ENCODE data around the gene AATK. TPM values are rescaled to one million over a fixed set of nuclear protein-coding genes. Genes with fewer than 3 reads are reported as not detected.

Gene AATK
- total RNA-seq, 1 experiment from 2014 or later: 0.46 TPM

DNA sequence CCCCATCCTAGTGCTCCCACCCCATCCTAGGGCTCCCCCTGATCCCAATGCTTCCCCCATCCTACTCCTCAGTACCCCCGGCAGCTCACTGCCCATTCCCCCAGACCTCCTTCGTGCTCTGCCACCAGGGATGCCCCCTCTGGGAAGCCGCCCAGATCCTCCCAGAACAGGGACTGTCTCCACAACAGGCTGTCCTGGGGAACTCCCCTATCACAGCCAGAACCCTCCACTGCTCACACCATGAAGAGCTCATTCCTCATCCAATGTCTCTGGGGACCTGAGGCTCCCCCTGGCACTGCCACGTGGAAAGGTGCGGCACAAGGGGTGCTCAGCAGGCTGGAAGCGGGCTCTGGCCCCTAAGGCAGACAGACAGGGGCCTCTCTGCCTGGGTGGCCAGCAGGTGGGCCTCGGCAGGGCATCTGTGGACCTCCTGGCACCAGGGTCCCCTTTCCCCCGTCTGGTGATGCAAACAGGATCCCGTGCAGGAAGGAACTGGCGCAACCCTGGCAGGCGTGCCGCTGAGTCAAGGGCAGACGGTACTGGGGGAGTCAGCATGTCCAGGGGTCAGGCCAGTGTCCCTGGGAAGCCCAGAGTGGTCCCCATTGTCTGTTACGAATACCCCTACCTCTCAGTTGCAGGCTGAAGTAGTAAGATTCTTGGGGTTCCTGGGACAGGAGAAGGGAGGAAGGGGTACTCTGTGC is 15.5 kb downstream of the AATK start:
- Histone ChIP-seq H3K4me1 (replicated peaks; ENCODE audit: insufficient read depth) (no peaks in the 10 kb centered on the region), H3K27ac (no peak overlapping the region), H3K4me2 (no peak overlapping the region), H3K36me3 (ENCODE audit: low read depth) (no peaks in the 10 kb centered on the region), H3K9me3 (ENCODE audit: insufficient read depth, low read depth) (no peaks in the 10 kb centered on the region), H3K27me3 (ENCODE audit: insufficient read depth, low read depth) (peaks cover 30% of the 10 kb centered on the region; the same call in 1 of the 2 replicates), H3F3A (ENCODE audit: insufficient read depth, low read depth) (no peaks in the 10 kb centered on the region), H3K4me3 (no peak overlapping the region), H3K79me2 (ENCODE audit: low read depth) (no peaks in the 10 kb centered on the region), H2AFZ (no peak overlapping the region), H4K20me1 (ENCODE audit: insufficient read depth) (no peaks in the 10 kb centered on the region), H3K9me2 (ENCODE audit: insufficient read depth) (no peaks in the 10 kb centered on the region)
- no TSS peak for BruUV-seq (replicated peaks)
- intact Hi-C loops (cut with micrococcal nuclease; ENCODE audit: unreplicated experiment): no loop called here
- ChIA-PET CTCF (no interaction called here), POLR2A (ENCODE audit: unreplicated experiment) (no interaction called here)
- no peak for DNase-seq
- no peak for TF ChIP-seq EZH2 (IDR thresholded peaks at IDR 0.05; ENCODE audit: low read depth)
- TF ChIP-seq CTCF (conservative IDR thresholded peaks at IDR 0.05): no peak

- no TSS peak for BruUV-seq (replicated peaks)
- no peak overlapping the region for H3K4me2 ChIP-seq
- no peaks in the 10 kb centered on the region for H3F3A ChIP-seq (ENCODE audit: insufficient read depth, low read depth)
- H3K9me3 ChIP-seq (ENCODE audit: insufficient read depth, low read depth): no peaks in the 10 kb centered on the region
- ChIA-PET CTCF (no interaction called here), POLR2A (ENCODE audit: unreplicated experiment) (no interaction called here)
- TF ChIP-seq CTCF (conservative IDR thresholded peaks at IDR 0.05): no peak
- no peak for TF ChIP-seq EZH2 (IDR thresholded peaks at IDR 0.05; ENCODE audit: low read depth)
- peaks cover 30% of the 10 kb centered on the region; the same call in 1 of the 2 replicates for H3K27me3 ChIP-seq (ENCODE audit: insufficient read depth, low read depth)
- no peak overlapping the region for H3K27ac ChIP-seq
- DNase-seq: no peak
- intact Hi-C loops (cut with micrococcal nuclease; ENCODE audit: unreplicated experiment): no loop called here
- no peaks in the 10 kb centered on the region for H3K79me2 ChIP-seq (ENCODE audit: low read depth)
- no peaks in the 10 kb centered on the region for H4K20me1 ChIP-seq (ENCODE audit: insufficient read depth)
- no peaks in the 10 kb centered on the region for H3K4me1 ChIP-seq (replicated peaks; ENCODE audit: insufficient read depth)
- no peaks in the 10 kb centered on the region for H3K36me3 ChIP-seq (ENCODE audit: low read depth)
- H3K9me2 ChIP-seq (ENCODE audit: insufficient read depth): no peaks in the 10 kb centered on the region
- no peak overlapping the region for H3K4me3 ChIP-seq
- H2AFZ ChIP-seq: no peak overlapping the region
Measured at GRCh38 chr17:81148986-81149533, 17.0 kb downstream of the AATK start.

GRCh38 chr17:81148571-81148970 is 17.4 kb downstream of the AATK start:
- H3K36me3 ChIP-seq (ENCODE audit: low read depth): no peaks in the 10 kb centered on the region
- DNase-seq: no peak
- CTCF ChIA-PET: no interaction called here
- peaks cover 27% of the 10 kb centered on the region; the same call in 1 of the 2 replicates for H3K27me3 ChIP-seq (ENCODE audit: insufficient read depth, low read depth)
- BruUV-seq (replicated peaks): no TSS peak
- no peaks in the 10 kb centered on the region for H4K20me1 ChIP-seq (ENCODE audit: insufficient read depth)
- H3K4me3 ChIP-seq: no peak overlapping the region
- POLR2A ChIA-PET (ENCODE audit: unreplicated experiment): interaction anchor here (0.6 kb wide), 1 partner anchor 370 kb away, joined by 5 read pairs; no protein-coding TSS in a partner anchor
- no peak overlapping the region for H3K4me2 ChIP-seq
- intact Hi-C loops (cut with micrococcal nuclease; ENCODE audit: unreplicated experiment): no loop called here
- no peak overlapping the region for H2AFZ ChIP-seq
- no peaks in the 10 kb centered on the region for H3F3A ChIP-seq (ENCODE audit: insufficient read depth, low read depth)
- H3K9me2 ChIP-seq (ENCODE audit: insufficient read depth): no peaks in the 10 kb centered on the region
- no peaks in the 10 kb centered on the region for H3K79me2 ChIP-seq (ENCODE audit: low read depth)
- H3K9me3 ChIP-seq (ENCODE audit: insufficient read depth, low read depth): no peaks in the 10 kb centered on the region
- no peak overlapping the region for H3K27ac ChIP-seq
- no peaks in the 10 kb centered on the region for H3K4me1 ChIP-seq (replicated peaks; ENCODE audit: insufficient read depth)
- TF ChIP-seq CTCF (conservative IDR thresholded peaks at IDR 0.05): no peak
- TF ChIP-seq EZH2 (IDR thresholded peaks at IDR 0.05; ENCODE audit: low read depth): no peak
